Suprapubic skin (tissue), 4 donors: ENCODE measurements around the gene MAGIX. TPM values are rescaled to one million over a fixed set of nuclear protein-coding genes. Genes with fewer than 3 reads are reported as not detected.

Experiments used
- total RNA-seq, 4 donors: library from RNA; depleted of rRNA; stranded (reverse); fragments of >200 nt; gene quantifications; one replicate each; pipeline ENCODE4 v1.1.0, GENCODE V29; 2016

Gene MAGIX
- total RNA-seq, 4 donors from 2014 or later: 4.9 to 14.9 (median 9.0) TPM

Other genes with a start within 250 kb of the MAGIX start
- gene PIM2, start 243.7 kb upstream of the MAGIX start, total RNA-seq: 10 to 100 TPM in 1 of 4 donors, 1 to 10 TPM in 3; 6.2 to 18.2 (median 8.7) TPM
- 10 to 100 TPM; 32.3 to 50.1 (median 46.2) TPM for gene OTUD5, start 205.2 kb upstream of the MAGIX start, total RNA-seq
- gene KCND1, start 190.9 kb upstream of the MAGIX start, total RNA-seq: 1 to 10 TPM in 3 of 4 donors, under 1 TPM in 1; 0.55 to 2.8 (median 1.3) TPM
- 10 to 100 TPM; 26.8 to 67.7 (median 35.2) TPM for gene GRIPAP1, start 160.5 kb upstream of the MAGIX start, total RNA-seq
- gene TFE3, start 119.4 kb upstream of the MAGIX start, total RNA-seq: 10 to 100 TPM; 40.4 to 54.9 (median 50.3) TPM
- gene CCDC120, start 103.8 kb upstream of the MAGIX start, total RNA-seq: 10 to 100 TPM; 36.6 to 43.3 (median 38.1) TPM
- gene PRAF2, start 88.8 kb upstream of the MAGIX start, total RNA-seq: 10 to 100 TPM in 2 of 4 donors, 1 to 10 TPM in 2; 4.6 to 15.6 (median 9.2) TPM
- 100 to 1,000 TPM in 1 of 4 donors, 10 to 100 TPM in 3; 65.8 to 122 (median 86.8) TPM for gene WDR45, start 82.9 kb upstream of the MAGIX start, total RNA-seq
- gene GPKOW, start 39.0 kb upstream of the MAGIX start, total RNA-seq: 10 to 100 TPM; 27.7 to 31.7 (median 28.9) TPM
- gene PLP2, start 9.1 kb downstream of the MAGIX start, total RNA-seq: 100 to 1,000 TPM; 159 to 250 (median 205) TPM
- 10 to 100 TPM; 20.8 to 47.9 (median 31.1) TPM for gene PRICKLE3, start 23.6 kb downstream of the MAGIX start, total RNA-seq
- 1 to 10 TPM in 2 of 4 donors, under 1 TPM in 1, not detected in 1; 0.30 to 1.6 (median 1.3) TPM for gene SYP, start 37.4 kb downstream of the MAGIX start, total RNA-seq
- under 1 TPM in 3 of 4 donors, not detected in 1; 0.21 to 0.40 (median 0.29) TPM for gene CACNA1F, start 70.6 kb downstream of the MAGIX start, total RNA-seq
- gene CCDC22, start 72.7 kb downstream of the MAGIX start, total RNA-seq: 10 to 100 TPM; 18.1 to 25.0 (median 18.8) TPM
- gene FOXP3, start 102.0 kb downstream of the MAGIX start, total RNA-seq: 1 to 10 TPM in 1 of 4 donors, under 1 TPM in 2, not detected in 1; 0.26 to 1.0 (median 0.62) TPM
- 10 to 100 TPM in 1 of 4 donors, 1 to 10 TPM in 3; 4.8 to 13.3 (median 5.7) TPM for gene PPP1R3F, start 107.0 kb downstream of the MAGIX start, total RNA-seq
- gene GAGE10, start 140.9 kb downstream of the MAGIX start, total RNA-seq: not detected
- not detected for gene GAGE12J, start 159.3 kb downstream of the MAGIX start, total RNA-seq
- not detected for gene GAGE13, start 168.8 kb downstream of the MAGIX start, total RNA-seq